ENCODE data around the gene TPP2.

Gene TPP2

GRCh38 chr13:102688306-102688973, 91.7 kb downstream of the TPP2 start:
- H3K27me3 ChIP-seq (ENCODE audit: control insufficient read depth, insufficient read depth, low read length) = no peaks in the 10 kb centered on the region
- no peak overlapping the region for H3K27ac ChIP-seq (ENCODE audit: low read depth, low read length)
- H3K4me1 ChIP-seq (ENCODE audit: control insufficient read depth, insufficient read depth, low read length) = no peaks in the 10 kb centered on the region
- H3K36me3 ChIP-seq (ENCODE audit: control insufficient read depth, insufficient read depth, low read length) = no peaks in the 10 kb centered on the region
- H3K4me3 ChIP-seq (ENCODE audit: low read length) = no peak overlapping the region
- H3K9ac ChIP-seq (ENCODE audit: low read length) = no peak overlapping the region

GRCh38 chr13:102690883-102691282, 94.1 kb downstream of the TPP2 start:
- Histone ChIP-seq H3K9ac (ENCODE audit: low read length) (no peak overlapping the region), H3K36me3 (ENCODE audit: control insufficient read depth, insufficient read depth, low read length) (no peaks in the 10 kb centered on the region), H3K4me1 (ENCODE audit: control insufficient read depth, insufficient read depth, low read length) (no peaks in the 10 kb centered on the region), H3K27me3 (ENCODE audit: control insufficient read depth, insufficient read depth, low read length) (no peaks in the 10 kb centered on the region), H3K27ac (ENCODE audit: low read depth, low read length) (no peak overlapping the region), H3K4me3 (ENCODE audit: low read length) (no peak overlapping the region)

DNA sequence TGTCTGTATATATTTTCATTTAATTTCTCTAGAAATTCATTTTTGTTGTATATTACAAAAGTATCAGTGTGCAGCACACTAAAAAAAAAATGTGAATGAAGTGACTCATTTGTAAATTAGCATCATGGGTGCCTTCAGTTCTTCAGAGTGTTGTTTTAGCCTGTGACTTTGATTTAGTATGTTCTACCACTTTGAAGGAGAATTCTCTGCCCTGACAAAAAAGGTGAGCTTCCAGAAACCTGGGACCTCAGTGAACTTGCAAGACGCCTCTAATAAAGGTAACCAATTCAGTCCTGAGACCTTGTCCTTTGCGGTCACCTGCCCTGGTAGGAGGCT, 95.7 kb downstream of the TPP2 start:
- Histone ChIP-seq H3K27ac (ENCODE audit: low read depth, low read length) (no peak overlapping the region), H3K36me3 (ENCODE audit: control insufficient read depth, insufficient read depth, low read length) (no peaks in the 10 kb centered on the region), H3K9ac (ENCODE audit: low read length) (no peak overlapping the region), H3K27me3 (ENCODE audit: control insufficient read depth, insufficient read depth, low read length) (no peaks in the 10 kb centered on the region), H3K4me1 (ENCODE audit: control insufficient read depth, insufficient read depth, low read length) (no peaks in the 10 kb centered on the region), H3K4me3 (ENCODE audit: low read length) (no peak overlapping the region)

GRCh38 chr13:102693250-102693649, 96.5 kb downstream of the TPP2 start:
- Histone ChIP-seq H3K36me3 (ENCODE audit: control insufficient read depth, insufficient read depth, low read length) (no peaks in the 10 kb centered on the region), H3K9ac (ENCODE audit: low read length) (no peak overlapping the region), H3K4me1 (ENCODE audit: control insufficient read depth, insufficient read depth, low read length) (no peaks in the 10 kb centered on the region), H3K27me3 (ENCODE audit: control insufficient read depth, insufficient read depth, low read length) (no peaks in the 10 kb centered on the region), H3K4me3 (ENCODE audit: low read length) (no peak overlapping the region), H3K27ac (ENCODE audit: low read depth, low read length) (no peak overlapping the region)

- no peak overlapping the region for H3K9ac ChIP-seq (ENCODE audit: low read length)
- H3K4me1 ChIP-seq (ENCODE audit: control insufficient read depth, insufficient read depth, low read length) = no peaks in the 10 kb centered on the region
- no peaks in the 10 kb centered on the region for H3K36me3 ChIP-seq (ENCODE audit: control insufficient read depth, insufficient read depth, low read length)
- H3K27ac ChIP-seq (ENCODE audit: low read depth, low read length) = no peak overlapping the region
- no peaks in the 10 kb centered on the region for H3K27me3 ChIP-seq (ENCODE audit: control insufficient read depth, insufficient read depth, low read length)
- H3K4me3 ChIP-seq (ENCODE audit: low read length) = no peak overlapping the region
Measured at GRCh38 chr13:102693776-102694175, 97.0 kb downstream of the TPP2 start.

GRCh38 chr13:102694937-102695336, 98.2 kb downstream of the TPP2 start, which contains the start of gene METTL21C:
Gene METTL21C (minus strand): TSS chr13:102695044. CDS start chr13:102694498, 546 bp downstream.
- Histone ChIP-seq H3K9ac (ENCODE audit: low read length) (no peak within 1 kb of the TSS), H3K27me3 (ENCODE audit: control insufficient read depth, insufficient read depth, low read length) (no peaks in the 10 kb centered on the region), H3K4me1 (ENCODE audit: control insufficient read depth, insufficient read depth, low read length) (no peaks in the 10 kb centered on the region), H3K27ac (ENCODE audit: low read depth, low read length) (no peak within 1 kb of the TSS), H3K36me3 (ENCODE audit: control insufficient read depth, insufficient read depth, low read length) (no peaks in the 10 kb centered on the region), H3K4me3 (ENCODE audit: low read length) (no peak within 1 kb of the TSS)

DNA sequence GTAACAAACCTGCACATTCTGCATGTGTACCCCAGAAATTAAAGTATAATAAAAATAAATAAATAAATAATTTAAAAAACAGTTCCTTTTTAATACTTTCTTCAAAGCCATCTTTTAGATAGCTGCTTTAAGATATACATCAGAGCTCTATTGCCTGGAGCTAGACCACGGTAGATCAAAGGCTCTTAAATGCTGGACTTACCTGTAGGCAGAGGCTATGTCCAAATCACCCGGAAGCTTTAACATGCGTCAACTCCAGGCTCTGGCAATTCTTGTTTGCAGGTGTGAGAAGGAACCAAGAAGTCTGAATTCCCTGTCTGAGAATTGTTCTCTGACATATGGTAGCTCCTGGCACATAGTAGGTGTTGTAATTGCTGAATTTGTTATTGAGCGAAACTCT, 99.7 kb downstream of the TPP2 start:
- H3K27me3 ChIP-seq (ENCODE audit: control insufficient read depth, insufficient read depth, low read length) = no peaks in the 10 kb centered on the region
- H3K27ac ChIP-seq (ENCODE audit: low read depth, low read length) = no peak overlapping the region
- no peak overlapping the region for H3K9ac ChIP-seq (ENCODE audit: low read length)
- H3K4me1 ChIP-seq (ENCODE audit: control insufficient read depth, insufficient read depth, low read length) = peaks cover 2% of the 10 kb centered on the region
- no peak overlapping the region for H3K4me3 ChIP-seq (ENCODE audit: low read length)
- H3K36me3 ChIP-seq (ENCODE audit: control insufficient read depth, insufficient read depth, low read length) = no peaks in the 10 kb centered on the region

DNA sequence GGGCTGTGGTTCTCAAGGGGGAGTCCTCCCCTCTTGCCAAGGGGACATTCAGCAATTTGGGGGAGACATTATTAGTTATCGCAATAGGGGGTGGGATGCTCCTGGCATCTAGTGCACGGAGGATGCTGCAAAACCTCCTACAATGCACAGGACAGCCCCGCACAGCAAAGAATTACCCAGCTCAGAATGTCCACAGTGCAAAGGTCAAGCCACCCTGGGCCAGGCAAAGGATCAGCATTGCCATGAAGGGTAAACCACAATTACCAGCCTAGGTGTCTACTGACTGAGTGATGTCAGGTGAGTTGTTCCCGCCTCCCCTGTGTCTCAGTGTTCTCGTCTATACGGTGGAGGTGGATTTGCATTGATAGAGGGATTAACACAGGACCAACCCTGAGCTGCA, 100.5 kb downstream of the TPP2 start:
- Histone ChIP-seq H3K9ac (ENCODE audit: low read length) (no peak overlapping the region), H3K27ac (ENCODE audit: low read depth, low read length) (no peak overlapping the region), H3K27me3 (ENCODE audit: control insufficient read depth, insufficient read depth, low read length) (no peaks in the 10 kb centered on the region), H3K4me3 (ENCODE audit: low read length) (no peak overlapping the region), H3K36me3 (ENCODE audit: control insufficient read depth, insufficient read depth, low read length) (no peaks in the 10 kb centered on the region), H3K4me1 (ENCODE audit: control insufficient read depth, insufficient read depth, low read length) (peaks cover 2% of the 10 kb centered on the region)

- H3K4me1 ChIP-seq (ENCODE audit: control insufficient read depth, insufficient read depth, low read length) = peaks cover 2% of the 10 kb centered on the region
- no peak overlapping the region for H3K9ac ChIP-seq (ENCODE audit: low read length)
- no peak overlapping the region for H3K27ac ChIP-seq (ENCODE audit: low read depth, low read length)
- H3K36me3 ChIP-seq (ENCODE audit: control insufficient read depth, insufficient read depth, low read length) = no peaks in the 10 kb centered on the region
- H3K27me3 ChIP-seq (ENCODE audit: control insufficient read depth, insufficient read depth, low read length) = no peaks in the 10 kb centered on the region
- H3K4me3 ChIP-seq (ENCODE audit: low read length) = no peak overlapping the region
Measured at GRCh38 chr13:102697929-102698648, 101.3 kb downstream of the TPP2 start.

- Histone ChIP-seq H3K4me3 (ENCODE audit: low read length) (no peak overlapping the region), H3K9ac (ENCODE audit: low read length) (no peak overlapping the region), H3K27me3 (ENCODE audit: control insufficient read depth, insufficient read depth, low read length) (no peaks in the 10 kb centered on the region), H3K36me3 (ENCODE audit: control insufficient read depth, insufficient read depth, low read length) (no peaks in the 10 kb centered on the region), H3K4me1 (ENCODE audit: control insufficient read depth, insufficient read depth, low read length) (peaks cover 2% of the 10 kb centered on the region), H3K27ac (ENCODE audit: low read depth, low read length) (no peak overlapping the region)
Measured at GRCh38 chr13:102698649-102698980, 101.8 kb downstream of the TPP2 start.

DNA sequence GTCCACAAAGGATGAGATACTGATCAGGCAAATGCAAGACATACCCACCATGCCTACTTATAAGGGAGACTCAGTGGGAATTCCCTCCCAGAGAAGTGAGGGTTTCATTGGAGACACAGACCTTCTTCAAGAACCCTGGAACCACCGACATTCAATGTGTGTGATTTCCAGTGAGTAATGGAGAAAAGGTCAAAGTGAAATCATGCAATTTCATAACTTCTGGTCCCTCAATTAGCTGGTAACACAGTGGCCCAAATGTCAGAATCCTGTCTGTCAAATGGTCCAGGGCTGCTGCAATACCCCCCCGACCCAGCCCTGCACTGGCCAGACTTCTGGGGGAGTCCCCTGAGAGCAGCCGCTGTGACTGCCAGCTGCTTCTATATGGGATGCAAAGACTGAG, 102.7 kb downstream of the TPP2 start:
- no peaks in the 10 kb centered on the region for H3K27me3 ChIP-seq (ENCODE audit: control insufficient read depth, insufficient read depth, low read length)
- no peak overlapping the region for H3K4me3 ChIP-seq (ENCODE audit: low read length)
- no peaks in the 10 kb centered on the region for H3K36me3 ChIP-seq (ENCODE audit: control insufficient read depth, insufficient read depth, low read length)
- no peak overlapping the region for H3K27ac ChIP-seq (ENCODE audit: low read depth, low read length)
- peaks cover 2% of the 10 kb centered on the region for H3K4me1 ChIP-seq (ENCODE audit: control insufficient read depth, insufficient read depth, low read length)
- H3K9ac ChIP-seq (ENCODE audit: low read length) = no peak overlapping the region

GRCh38 chr13:102700088-102701031, 103.6 kb downstream of the TPP2 start:
- no peaks in the 10 kb centered on the region for H3K27me3 ChIP-seq (ENCODE audit: control insufficient read depth, insufficient read depth, low read length)
- H3K4me1 ChIP-seq (ENCODE audit: control insufficient read depth, insufficient read depth, low read length) = peaks cover 2% of the 10 kb centered on the region
- H3K36me3 ChIP-seq (ENCODE audit: control insufficient read depth, insufficient read depth, low read length) = no peaks in the 10 kb centered on the region
- no peak overlapping the region for H3K9ac ChIP-seq (ENCODE audit: low read length)
- no peak overlapping the region for H3K4me3 ChIP-seq (ENCODE audit: low read length)
- H3K27ac ChIP-seq (ENCODE audit: low read depth, low read length) = no peak overlapping the region

All from rectal smooth muscle tissue (tissue), 1 donor.